Activated naive CD8-positive, alpha-beta T cell treated with anti-CD3 and anti-CD28 coated beads, Interleukin-2, amount 50 U/mL, for 24 hours (primary cell): ENCODE measurements around the gene TMEM54.

ENCODE experiments used
- ATAC-seq: fragments of 150-1000 bp; cut with Tn5 transposase; one replicate; pipeline ENCODE4 v1.10.0; 2021
- DNase-seq: peaks from one replicate; pipeline ENCODE4 v3.0.0; 2021
- H3K27ac Mint-ChIP-seq: one replicate; pipeline ENCODE4 v1.8.0; 2021; ENCODE audit warnings: mild to moderate bottlenecking, mixed read lengths
- H3K27me3 Mint-ChIP-seq: one replicate; pipeline ENCODE4 v1.8.0; 2021; ENCODE audit warnings: mixed read lengths
- H3K36me3 Mint-ChIP-seq: one replicate; pipeline ENCODE4 v1.8.0; 2021; ENCODE audit warnings: low read depth, mixed read lengths
- H3K4me1 Mint-ChIP-seq: one replicate; pipeline ENCODE4 v1.8.0; 2021; ENCODE audit warnings: mixed read lengths
- H3K4me3 Mint-ChIP-seq: one replicate; pipeline ENCODE4 v1.8.0; 2021; ENCODE audit warnings: mild to moderate bottlenecking, moderate library complexity, mixed read lengths
- H3K9me3 Mint-ChIP-seq: one replicate; pipeline ENCODE4 v1.8.0; 2021; ENCODE audit warnings: mixed read lengths

TMEM54 gene

GRCh38 chr1:32904797-32905196 is 3.6 kb upstream of the TMEM54 start:
- ATAC-seq (no peak), DNase-seq (no peak)
- Mint-ChIP-seq H3K4me1 (peaks cover 4% of the 10 kb centered on the region), H3K27me3 (peaks cover 31% of the 10 kb centered on the region), H3K27ac (no peak overlapping the region), H3K9me3 (no peaks in the 10 kb centered on the region), H3K4me3 (no peak overlapping the region), H3K36me3 (no peaks in the 10 kb centered on the region)

- H3K4me1 Mint-ChIP-seq: peaks cover 4% of the 10 kb centered on the region
- peaks cover 35% of the 10 kb centered on the region for H3K27me3 Mint-ChIP-seq
These were observed 3.0 kb upstream of the TMEM54 start for GRCh38 chr1:32903991-32904785.

GRCh38 chr1:32902535-32902920 is 1.3 kb upstream of the TMEM54 start:
- Mint-ChIP-seq H3K9me3 (no peaks in the 10 kb centered on the region), H3K36me3 (no peaks in the 10 kb centered on the region), H3K4me3 (no peak overlapping the region), H3K27me3 (peaks cover 44% of the 10 kb centered on the region), H3K27ac (no peak overlapping the region), H3K4me1 (peaks cover 4% of the 10 kb centered on the region)
- ATAC-seq (no peak), DNase-seq (no peak)

More at GRCh38 chr1:32903991-32904785, 3.0 kb upstream of the TMEM54 start:
- DNase-seq: no peak
- no peak for ATAC-seq
- Mint-ChIP-seq H3K27ac (no peak overlapping the region), H3K4me3 (no peak overlapping the region), H3K9me3 (no peaks in the 10 kb centered on the region), H3K36me3 (no peaks in the 10 kb centered on the region)

- Mint-ChIP-seq H3K27ac (no peak overlapping the region), H3K4me1 (peaks cover 4% of the 10 kb centered on the region), H3K9me3 (no peaks in the 10 kb centered on the region), H3K4me3 (peak overlapping the region; percentile 70), H3K27me3 (peaks cover 44% of the 10 kb centered on the region), H3K36me3 (no peaks in the 10 kb centered on the region)
- ATAC-seq (no peak), DNase-seq (no peak)
These were observed 790 bp upstream of the TMEM54 start for GRCh38 chr1:32901823-32902534.

- no peak for DNase-seq
- Mint-ChIP-seq H3K4me1 (peaks cover 4% of the 10 kb centered on the region), H3K4me3 (peak overlapping the region; percentile 50), H3K27ac (no peak overlapping the region), H3K9me3 (no peaks in the 10 kb centered on the region), H3K36me3 (no peaks in the 10 kb centered on the region), H3K27me3 (peaks cover 47% of the 10 kb centered on the region)
- no peak for ATAC-seq
These were observed 726 bp downstream of the TMEM54 start for GRCh38 chr1:32900371-32900955.

GRCh38 chr1:32899586-32900296 is 1.4 kb downstream of the TMEM54 start:
- DNase-seq (no peak), ATAC-seq (no peak)
- H3K9me3 Mint-ChIP-seq: no peaks in the 10 kb centered on the region
- no peaks in the 10 kb centered on the region for H3K36me3 Mint-ChIP-seq
- no peak overlapping the region for H3K4me3 Mint-ChIP-seq
- H3K27ac Mint-ChIP-seq: no peak overlapping the region
- peaks cover 43% of the 10 kb centered on the region for H3K27me3 Mint-ChIP-seq
- H3K4me1 Mint-ChIP-seq: peaks cover 4% of the 10 kb centered on the region

GRCh38 chr1:32898958-32899357 is 2.2 kb downstream of the TMEM54 start:
- no peaks in the 10 kb centered on the region for H3K9me3 Mint-ChIP-seq
- peaks cover 4% of the 10 kb centered on the region for H3K4me1 Mint-ChIP-seq
- DNase-seq (no peak), ATAC-seq (no peak)
- H3K27me3 Mint-ChIP-seq: peaks cover 43% of the 10 kb centered on the region
- no peak overlapping the region for H3K4me3 Mint-ChIP-seq
- no peaks in the 10 kb centered on the region for H3K36me3 Mint-ChIP-seq
- no peak overlapping the region for H3K27ac Mint-ChIP-seq

GRCh38 chr1:32898056-32898455 is 3.1 kb downstream of the TMEM54 start:
- no peak overlapping the region for H3K27ac Mint-ChIP-seq
- no peak for DNase-seq
- H3K9me3 Mint-ChIP-seq: no peaks in the 10 kb centered on the region
- ATAC-seq: no peak
- H3K36me3 Mint-ChIP-seq: no peaks in the 10 kb centered on the region
- H3K4me1 Mint-ChIP-seq: peaks cover 4% of the 10 kb centered on the region
- H3K27me3 Mint-ChIP-seq: peaks cover 46% of the 10 kb centered on the region
- no peak overlapping the region for H3K4me3 Mint-ChIP-seq

GRCh38 chr1:32897082-32898049 is 3.8 kb downstream of the TMEM54 start:
- no peak for DNase-seq
- Mint-ChIP-seq H3K27me3 (peaks cover 44% of the 10 kb centered on the region), H3K27ac (no peak overlapping the region), H3K9me3 (no peaks in the 10 kb centered on the region), H3K4me3 (no peak overlapping the region), H3K36me3 (no peaks in the 10 kb centered on the region), H3K4me1 (peaks cover 4% of the 10 kb centered on the region)
- no peak for ATAC-seq

GRCh38 chr1:32896451-32896850 is 4.7 kb downstream of the TMEM54 start:
- H3K27ac Mint-ChIP-seq: no peak overlapping the region
- H3K4me1 Mint-ChIP-seq: peaks cover 4% of the 10 kb centered on the region
- H3K9me3 Mint-ChIP-seq: no peaks in the 10 kb centered on the region
- H3K27me3 Mint-ChIP-seq: peaks cover 44% of the 10 kb centered on the region
- no peak for DNase-seq
- no peaks in the 10 kb centered on the region for H3K36me3 Mint-ChIP-seq
- no peak overlapping the region for H3K4me3 Mint-ChIP-seq
- no peak for ATAC-seq

- ATAC-seq: no peak
- Mint-ChIP-seq H3K27me3 (peaks cover 46% of the 10 kb centered on the region), H3K36me3 (no peaks in the 10 kb centered on the region), H3K4me1 (peaks cover 3% of the 10 kb centered on the region), H3K9me3 (no peaks in the 10 kb centered on the region), H3K4me3 (no peak overlapping the region), H3K27ac (no peak overlapping the region)
- DNase-seq: no peak
These were observed 5.6 kb downstream of the TMEM54 start for GRCh38 chr1:32895325-32896215.

- DNase-seq (no peak), ATAC-seq (no peak)
- Mint-ChIP-seq H3K36me3 (no peaks in the 10 kb centered on the region), H3K27me3 (peaks cover 43% of the 10 kb centered on the region), H3K4me1 (peaks cover 2% of the 10 kb centered on the region), H3K9me3 (no peaks in the 10 kb centered on the region), H3K27ac (no peak overlapping the region), H3K4me3 (no peak overlapping the region)
These were observed 6.5 kb downstream of the TMEM54 start for GRCh38 chr1:32894681-32895080.

GRCh38 chr1:32894019-32894600 is 7.1 kb downstream of the TMEM54 start:
- H3K9me3 Mint-ChIP-seq: no peaks in the 10 kb centered on the region
- H3K27me3 Mint-ChIP-seq: peaks cover 43% of the 10 kb centered on the region
- peak overlapping the region; percentile 43 for H3K4me3 Mint-ChIP-seq
- peaks cover 2% of the 10 kb centered on the region for H3K4me1 Mint-ChIP-seq
- no peak for ATAC-seq
- no peak overlapping the region for H3K27ac Mint-ChIP-seq
- H3K36me3 Mint-ChIP-seq: no peaks in the 10 kb centered on the region
- DNase-seq: no peak
